Activated T-cell treated with anti-CD3 and anti-CD28 coated beads, Interleukin-2, amount 50 U/mL, for 4 hours (primary cell): Measurements from ENCODE around the gene ATXN1. TPM values are rescaled to one million over a fixed set of nuclear protein-coding genes. Genes with fewer than 3 reads are reported as not detected.

ENCODE experiments used
- ATAC-seq, 2 donors: fragments of 200-7000 bp; cut with Tn5 transposase; one replicate each; pipeline ENCODE4 v1.10.0; 2021
- DNase-seq: peaks from one replicate; pipeline ENCODE4 v3.0.0-alpha.2; 2020
- H3K27me3 Mint-ChIP-seq: one replicate; pipeline ENCODE4 v1.8.0; 2021; ENCODE audit warnings: low read depth, mixed read lengths
- H3K36me3 Mint-ChIP-seq: one replicate; pipeline ENCODE4 v1.8.0; 2022; ENCODE audit warnings: mixed read lengths; ENCODE audit not compliant: insufficient read depth
- H3K4me1 Mint-ChIP-seq: one replicate; pipeline ENCODE4 v1.8.0; 2021; ENCODE audit warnings: low read depth, mixed read lengths
- H3K4me3 Mint-ChIP-seq: one replicate; pipeline ENCODE4 v1.8.0; 2021; ENCODE audit warnings: mild to moderate bottlenecking, moderate library complexity, mixed read lengths
- H3K9me3 Mint-ChIP-seq: one replicate; pipeline ENCODE4 v1.8.0; 2021; ENCODE audit warnings: mixed read lengths
- total RNA-seq, 3 donors: library from RNA; stranded (reverse); gene quantifications; one replicate each; pipeline ENCODE4 v1.2.1, GENCODE V29; 2021

Gene ATXN1
- total RNA-seq, 3 donors from 2014 or later, result 39.5 to 63.8 (median 45.1) TPM

DNA sequence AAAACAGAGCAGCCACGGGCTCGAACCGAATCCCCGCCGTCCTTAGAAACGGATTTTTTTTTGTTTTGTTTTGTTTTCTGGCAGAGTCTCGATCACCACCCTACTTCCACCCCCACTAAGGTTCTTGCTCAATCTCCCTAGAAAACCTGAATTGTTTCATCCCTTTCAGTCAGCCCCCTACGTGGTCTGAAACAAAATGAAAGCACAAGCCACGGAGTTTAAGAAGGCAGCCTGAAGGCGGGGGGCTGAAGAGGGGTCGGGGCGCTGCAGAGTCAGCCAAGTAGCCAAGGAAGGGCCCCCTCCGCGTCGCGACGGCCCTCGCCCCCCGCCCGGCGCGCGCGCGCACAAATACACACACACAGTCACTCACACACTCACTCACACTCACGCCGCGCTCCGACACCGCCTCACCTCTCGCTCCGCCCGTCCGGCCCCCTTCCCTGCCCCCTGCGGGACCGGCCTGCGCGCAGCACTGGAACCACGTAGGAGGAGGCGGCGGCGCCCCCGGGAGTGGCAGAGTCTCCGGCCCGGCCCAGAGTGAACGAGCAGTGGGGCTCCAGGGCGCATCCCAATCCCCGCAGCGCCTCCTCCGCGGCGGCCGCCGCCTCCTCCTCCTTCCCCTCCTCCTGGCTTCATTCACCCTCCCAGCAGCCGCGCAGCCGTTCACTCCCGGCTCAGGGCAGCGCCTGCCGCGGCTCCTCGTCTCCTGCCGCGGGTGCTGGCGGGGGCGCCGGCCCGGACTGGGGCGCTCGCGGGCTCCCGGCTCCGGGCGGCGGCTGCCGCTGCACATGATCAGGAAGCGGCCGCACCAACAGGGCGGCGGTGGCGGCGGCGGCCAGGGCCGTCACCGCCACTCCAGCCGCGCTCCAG, 1.4 kb downstream of the ATXN1 start:
- Mint-ChIP-seq H3K4me1 (peaks cover 58% of the 10 kb centered on the region), H3K36me3 (peaks cover 13% of the 10 kb centered on the region), H3K9me3 (no peaks in the 10 kb centered on the region), H3K27me3 (no peaks in the 10 kb centered on the region), H3K4me3 (peak overlapping the region; percentile 91)
- ATAC-seq (peak; percentile 36 to 42), DNase-seq (peak; percentile 71)

DNA sequence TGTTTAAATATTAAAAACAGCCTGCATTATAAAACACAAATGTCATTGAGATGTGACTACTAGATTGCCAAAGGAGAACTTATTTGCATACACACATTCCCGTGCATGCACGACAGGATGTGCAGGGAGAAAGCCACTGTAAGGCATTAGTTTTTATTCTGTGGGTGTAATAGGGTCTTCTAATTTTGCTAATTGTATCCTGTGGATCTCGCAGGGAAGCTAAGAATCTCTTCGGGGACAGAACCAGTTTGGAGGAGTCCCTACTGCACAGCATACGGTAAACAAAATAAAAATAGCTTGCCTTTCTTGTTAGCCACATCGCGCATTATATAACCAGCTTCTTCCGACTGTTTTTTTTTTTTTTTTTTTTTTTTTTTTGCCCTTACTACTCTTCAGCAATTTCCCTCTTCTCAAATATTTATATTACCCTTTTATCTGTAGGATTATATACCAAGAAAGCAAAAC, 2.0 kb downstream of the ATXN1 start:
- Mint-ChIP-seq H3K4me1 (peaks cover 58% of the 10 kb centered on the region), H3K27me3 (no peaks in the 10 kb centered on the region), H3K4me3 (peak overlapping the region; percentile 91), H3K36me3 (peaks cover 16% of the 10 kb centered on the region), H3K9me3 (no peaks in the 10 kb centered on the region)
- DNase-seq, result no peak
- no peak for ATAC-seq

DNA sequence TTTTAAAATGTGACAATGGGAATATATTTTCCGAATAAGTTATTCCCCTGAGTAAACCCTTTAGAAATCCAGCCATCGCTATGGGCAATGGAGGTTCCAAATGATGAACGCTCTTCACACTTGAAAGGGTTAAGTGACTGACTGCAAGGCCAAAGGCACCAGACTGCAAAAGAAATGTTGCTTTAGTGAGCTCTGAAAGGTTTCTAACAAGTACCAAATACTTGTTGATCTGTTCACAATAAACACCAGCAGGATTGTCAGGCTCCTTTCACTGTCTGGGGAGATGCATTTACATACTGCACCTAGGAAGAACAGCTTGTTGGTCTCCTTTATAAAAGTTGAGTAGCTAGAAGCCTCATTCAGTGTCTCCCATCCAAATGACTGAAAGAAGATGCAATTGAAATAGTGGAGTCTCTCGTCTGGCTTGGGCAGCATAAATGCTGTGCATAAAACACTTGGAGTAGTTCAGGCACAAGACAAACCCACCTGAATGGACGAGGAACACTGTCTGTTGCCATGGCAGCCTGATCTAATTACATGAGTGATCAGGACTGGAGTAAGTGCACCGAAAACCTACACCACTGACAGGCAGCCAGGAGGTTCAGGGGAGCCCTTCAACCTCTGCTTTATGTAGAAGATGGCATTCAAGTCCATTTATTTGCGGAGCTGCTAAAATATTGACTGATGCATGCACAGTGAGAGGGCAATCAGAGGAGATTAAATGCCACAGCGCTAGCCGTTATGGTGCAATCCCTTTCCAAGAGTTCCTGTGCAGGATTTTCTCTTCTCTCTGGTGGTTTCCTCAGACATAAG, 2.9 kb downstream of the ATXN1 start:
- no peak for ATAC-seq
- no peak for DNase-seq
- Mint-ChIP-seq H3K27me3 (no peaks in the 10 kb centered on the region), H3K4me3 (peak overlapping the region; percentile 91), H3K9me3 (no peaks in the 10 kb centered on the region), H3K36me3 (peaks cover 17% of the 10 kb centered on the region), H3K4me1 (peaks cover 58% of the 10 kb centered on the region)

DNA sequence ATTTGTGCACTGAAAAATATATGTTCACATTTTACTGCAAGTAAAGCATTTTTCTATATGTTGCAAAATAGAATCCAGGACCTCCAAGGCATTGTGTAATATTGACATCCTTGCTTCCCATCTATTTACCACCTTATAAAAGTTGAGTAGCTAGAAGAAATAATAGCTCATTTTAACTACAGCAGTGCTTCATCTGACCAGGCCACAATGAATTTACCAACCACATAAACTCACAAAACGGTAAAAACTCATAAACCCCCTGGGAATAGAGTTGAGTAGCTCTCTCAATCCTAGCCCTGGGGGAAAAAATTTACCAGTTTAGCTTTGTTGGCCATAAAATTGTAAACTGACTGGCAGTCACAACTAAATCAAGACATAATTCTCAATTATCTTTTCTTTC, 3.9 kb downstream of the ATXN1 start:
- Mint-ChIP-seq H3K36me3 (peaks cover 24% of the 10 kb centered on the region), H3K4me3 (no peak overlapping the region), H3K9me3 (no peaks in the 10 kb centered on the region), H3K27me3 (no peaks in the 10 kb centered on the region), H3K4me1 (peaks cover 62% of the 10 kb centered on the region)
- no peak for DNase-seq
- no peak for ATAC-seq

DNA sequence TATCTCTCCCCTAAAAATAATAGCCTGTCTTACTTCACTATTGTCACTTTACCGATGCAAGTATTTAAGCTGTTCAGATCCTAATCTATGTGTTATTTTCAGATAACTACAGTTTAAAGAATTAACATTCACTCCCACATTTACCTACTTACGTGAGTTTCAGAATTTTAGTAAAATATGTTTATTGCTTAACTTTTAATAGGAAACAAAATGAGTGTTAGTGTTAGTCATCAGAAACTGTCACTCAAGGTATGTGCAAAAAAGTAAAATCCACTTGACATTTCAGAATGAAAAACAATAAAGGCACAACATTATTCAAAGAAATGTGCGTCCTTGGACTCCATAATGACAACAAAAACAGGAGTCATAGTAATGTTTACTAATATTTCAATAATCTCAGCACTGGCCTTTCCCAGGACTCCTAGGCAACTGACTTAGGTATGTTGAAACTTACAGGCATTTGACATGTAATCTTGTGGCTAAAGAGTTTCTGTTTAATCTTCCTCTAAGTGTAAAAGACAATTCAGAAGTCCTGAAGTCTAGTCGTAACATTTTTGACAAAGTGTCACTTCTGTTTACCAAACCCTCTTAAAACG, 4.5 kb downstream of the ATXN1 start:
- Mint-ChIP-seq H3K4me3 (peak overlapping the region; percentile 32), H3K4me1 (peaks cover 64% of the 10 kb centered on the region), H3K9me3 (no peaks in the 10 kb centered on the region), H3K27me3 (no peaks in the 10 kb centered on the region), H3K36me3 (peaks cover 25% of the 10 kb centered on the region)
- ATAC-seq (no peak), DNase-seq (no peak)

DNA sequence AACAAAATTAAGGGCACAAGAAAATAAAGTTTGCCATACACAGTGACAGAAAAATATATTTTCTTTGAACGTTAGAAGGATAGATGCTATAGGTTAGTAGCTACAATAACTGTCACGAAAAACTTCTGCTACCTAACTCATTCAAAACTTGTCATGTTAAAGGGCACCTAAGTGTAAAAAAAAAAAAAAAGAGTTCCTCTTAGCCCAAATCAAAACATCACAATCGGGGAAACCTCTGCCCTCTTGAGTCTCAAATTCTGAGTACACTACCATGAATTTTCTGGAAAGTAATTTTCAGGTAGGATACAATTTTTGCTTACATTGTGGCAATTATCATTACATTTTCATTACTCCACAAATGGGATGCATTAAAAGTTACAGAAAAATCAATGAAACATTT, 5.7 kb downstream of the ATXN1 start:
- Mint-ChIP-seq H3K9me3 (no peaks in the 10 kb centered on the region), H3K4me3 (no peak overlapping the region), H3K4me1 (peaks cover 72% of the 10 kb centered on the region), H3K36me3 (peaks cover 29% of the 10 kb centered on the region), H3K27me3 (no peaks in the 10 kb centered on the region)
- DNase-seq (no peak), ATAC-seq (no peak)

DNA sequence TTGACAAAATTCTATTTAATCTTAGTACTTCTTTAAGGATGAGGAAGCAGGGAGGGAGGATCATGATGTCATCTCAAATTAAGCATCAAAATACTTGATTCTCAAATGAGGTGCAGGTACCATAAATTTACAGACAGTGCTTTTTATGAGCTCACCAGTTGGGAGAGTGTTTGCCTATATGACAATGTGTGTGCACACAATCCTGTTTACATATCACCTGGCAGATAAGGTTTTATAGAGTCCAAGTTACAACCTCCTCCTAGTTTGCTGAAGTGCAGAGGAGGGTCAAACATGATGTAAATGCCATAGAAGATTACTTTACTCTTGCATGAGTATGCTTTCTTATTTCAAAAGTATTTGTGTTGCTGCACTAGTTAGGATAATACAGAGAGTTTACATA, 6.4 kb downstream of the ATXN1 start:
- H3K36me3 Mint-ChIP-seq, result peaks cover 34% of the 10 kb centered on the region

DNA sequence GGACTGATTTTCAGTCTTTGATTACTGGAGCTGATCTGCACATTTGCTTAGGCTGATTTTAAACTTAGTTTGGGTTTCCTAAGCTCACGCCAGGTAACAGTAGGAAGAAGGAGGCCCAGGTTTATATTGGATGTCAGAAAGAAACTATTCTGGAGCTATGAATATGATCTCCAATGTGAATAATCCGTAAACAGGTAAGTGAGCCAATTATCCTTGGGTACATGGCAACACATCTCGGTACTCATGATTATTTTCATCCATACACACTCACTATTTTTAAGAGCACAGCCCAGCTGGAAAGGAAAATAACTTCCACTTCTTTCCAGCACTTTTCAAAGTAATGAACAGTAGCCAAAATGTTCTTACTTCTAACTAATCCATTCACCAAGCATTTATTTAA, 7.0 kb downstream of the ATXN1 start:
- Mint-ChIP-seq H3K9me3 (no peaks in the 10 kb centered on the region), H3K36me3 (peaks cover 40% of the 10 kb centered on the region), H3K4me3 (no peak overlapping the region), H3K4me1 (peaks cover 79% of the 10 kb centered on the region), H3K27me3 (no peaks in the 10 kb centered on the region)
- no peak for ATAC-seq
- DNase-seq, result no peak

More for the DNA sequence above, 6.4 kb downstream of the ATXN1 start:
- Mint-ChIP-seq H3K4me3 (no peak overlapping the region), H3K9me3 (no peaks in the 10 kb centered on the region), H3K4me1 (peaks cover 76% of the 10 kb centered on the region), H3K27me3 (no peaks in the 10 kb centered on the region)
- DNase-seq, result no peak
- ATAC-seq, result no peak

DNA sequence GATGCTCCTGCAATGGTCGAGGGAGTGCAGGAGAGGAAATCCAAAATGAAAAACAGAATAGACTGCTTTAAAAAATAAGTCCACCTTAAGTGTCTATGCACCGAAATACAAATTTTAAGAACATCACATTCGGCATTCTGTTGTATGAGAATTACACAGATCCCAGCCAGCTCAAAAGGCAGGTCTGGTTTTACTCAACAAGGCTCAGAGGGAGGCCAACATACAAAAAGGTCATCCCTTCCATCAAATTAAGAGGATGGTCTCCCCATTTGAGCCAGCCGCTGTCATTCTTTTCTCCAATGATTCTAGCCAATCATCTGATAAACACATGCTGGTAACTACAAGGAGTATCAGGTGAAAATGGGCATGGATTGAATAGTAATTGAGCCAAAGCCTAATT, 7.9 kb downstream of the ATXN1 start:
- H3K27me3 Mint-ChIP-seq, result no peaks in the 10 kb centered on the region
- peaks cover 78% of the 10 kb centered on the region for H3K4me1 Mint-ChIP-seq
- ATAC-seq, result no peak

DNA sequence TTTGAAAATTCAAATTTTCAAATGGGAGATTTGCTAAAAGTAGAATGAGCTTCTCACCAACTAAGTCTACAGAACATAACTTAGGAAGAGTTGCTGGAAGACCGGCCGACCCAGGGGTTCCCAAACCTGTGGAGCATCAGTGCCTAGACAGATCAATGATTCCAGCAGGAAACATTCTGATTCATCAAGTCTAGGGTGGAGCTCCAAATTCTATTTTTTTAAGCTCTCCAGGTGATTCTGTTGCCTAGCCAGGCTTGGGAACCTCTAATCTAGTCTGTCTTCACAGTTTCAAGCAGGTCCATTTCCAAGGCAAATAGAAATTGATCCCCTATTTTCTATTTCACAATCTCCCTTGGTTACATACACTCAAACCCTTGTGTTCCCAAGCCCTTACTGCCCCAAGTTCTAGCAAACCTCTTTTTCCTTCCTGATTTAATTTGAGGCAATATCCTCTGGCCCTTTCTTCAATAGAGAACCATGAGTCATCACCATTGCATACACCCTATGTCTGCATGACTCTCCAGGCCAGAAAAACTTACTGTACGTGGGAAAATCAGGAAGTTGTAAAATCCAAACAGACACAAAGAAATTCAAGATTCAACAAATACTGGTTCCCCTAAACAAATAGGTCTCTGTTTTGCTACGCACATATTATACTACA, 8.9 kb downstream of the ATXN1 start:
- peaks cover 43% of the 10 kb centered on the region for H3K36me3 Mint-ChIP-seq
- no peak for DNase-seq
- peaks cover 75% of the 10 kb centered on the region for H3K4me1 Mint-ChIP-seq
- H3K9me3 Mint-ChIP-seq, result no peaks in the 10 kb centered on the region
- no peak overlapping the region for H3K4me3 Mint-ChIP-seq
- ATAC-seq, result no peak
- no peaks in the 10 kb centered on the region for H3K27me3 Mint-ChIP-seq

More for the DNA sequence above, 7.9 kb downstream of the ATXN1 start:
- Mint-ChIP-seq H3K9me3 (no peaks in the 10 kb centered on the region), H3K36me3 (peaks cover 43% of the 10 kb centered on the region), H3K4me3 (no peak overlapping the region)
- no peak for DNase-seq

DNA sequence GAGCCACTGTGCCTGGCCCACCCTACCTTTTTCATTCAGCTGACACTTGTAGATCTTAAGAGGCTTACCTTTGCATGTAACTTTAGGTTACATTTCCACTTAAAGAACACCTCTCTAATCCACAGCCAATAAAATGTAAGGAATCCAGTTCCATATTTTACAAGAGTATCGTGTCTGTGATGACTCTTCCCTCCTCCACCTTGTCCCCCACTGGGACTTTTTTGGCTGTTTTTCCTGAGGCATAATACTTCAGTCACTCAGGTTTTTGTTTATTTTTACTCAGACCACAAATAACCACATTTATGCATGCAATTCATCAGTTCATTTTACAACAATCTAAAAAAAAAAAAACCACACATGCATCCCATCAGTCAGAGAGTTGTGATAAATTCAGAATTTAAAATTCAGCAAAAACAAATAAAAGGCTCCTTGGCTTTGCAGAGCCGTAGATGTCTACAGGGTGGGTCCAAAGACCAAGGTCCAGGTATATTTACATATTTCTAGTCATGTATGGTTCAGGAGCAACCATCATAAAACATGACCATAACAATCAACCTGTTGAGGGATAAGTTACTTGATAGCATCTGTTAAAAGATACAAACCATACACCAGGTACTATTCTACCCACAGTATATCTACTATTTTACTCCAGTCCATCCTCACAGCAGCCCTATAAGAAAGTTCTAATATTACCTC, 9.9 kb downstream of the ATXN1 start:
- ATAC-seq (no peak), DNase-seq (no peak)
- H3K4me1 Mint-ChIP-seq, result peaks cover 71% of the 10 kb centered on the region
- no peaks in the 10 kb centered on the region for H3K9me3 Mint-ChIP-seq
- peaks cover 43% of the 10 kb centered on the region for H3K36me3 Mint-ChIP-seq
- no peak overlapping the region for H3K4me3 Mint-ChIP-seq
- no peaks in the 10 kb centered on the region for H3K27me3 Mint-ChIP-seq

DNA sequence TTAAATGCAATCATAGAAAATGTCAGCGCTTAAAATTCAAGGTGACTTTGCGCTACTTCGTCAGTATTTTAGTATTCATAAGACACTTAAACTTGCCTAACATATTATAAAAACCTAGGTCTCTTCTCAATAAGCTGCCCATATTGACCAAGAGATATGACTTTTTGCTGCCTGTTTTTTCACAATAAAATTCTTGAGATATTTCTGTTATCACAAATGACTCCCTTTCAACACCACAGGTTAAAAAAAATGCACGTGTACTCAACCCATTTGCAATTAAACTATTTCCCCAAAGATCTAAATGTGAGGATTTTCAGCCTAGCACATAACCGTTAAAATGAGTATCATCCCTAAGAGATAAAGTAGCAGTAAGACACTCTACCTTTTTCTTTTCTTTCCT, 10.7 kb downstream of the ATXN1 start:
- H3K36me3 Mint-ChIP-seq, result peaks cover 46% of the 10 kb centered on the region
- H3K4me1 Mint-ChIP-seq, result peaks cover 75% of the 10 kb centered on the region
- DNase-seq, result no peak
- no peaks in the 10 kb centered on the region for H3K9me3 Mint-ChIP-seq
- no peak overlapping the region for H3K4me3 Mint-ChIP-seq
- no peak for ATAC-seq
- no peaks in the 10 kb centered on the region for H3K27me3 Mint-ChIP-seq

DNA sequence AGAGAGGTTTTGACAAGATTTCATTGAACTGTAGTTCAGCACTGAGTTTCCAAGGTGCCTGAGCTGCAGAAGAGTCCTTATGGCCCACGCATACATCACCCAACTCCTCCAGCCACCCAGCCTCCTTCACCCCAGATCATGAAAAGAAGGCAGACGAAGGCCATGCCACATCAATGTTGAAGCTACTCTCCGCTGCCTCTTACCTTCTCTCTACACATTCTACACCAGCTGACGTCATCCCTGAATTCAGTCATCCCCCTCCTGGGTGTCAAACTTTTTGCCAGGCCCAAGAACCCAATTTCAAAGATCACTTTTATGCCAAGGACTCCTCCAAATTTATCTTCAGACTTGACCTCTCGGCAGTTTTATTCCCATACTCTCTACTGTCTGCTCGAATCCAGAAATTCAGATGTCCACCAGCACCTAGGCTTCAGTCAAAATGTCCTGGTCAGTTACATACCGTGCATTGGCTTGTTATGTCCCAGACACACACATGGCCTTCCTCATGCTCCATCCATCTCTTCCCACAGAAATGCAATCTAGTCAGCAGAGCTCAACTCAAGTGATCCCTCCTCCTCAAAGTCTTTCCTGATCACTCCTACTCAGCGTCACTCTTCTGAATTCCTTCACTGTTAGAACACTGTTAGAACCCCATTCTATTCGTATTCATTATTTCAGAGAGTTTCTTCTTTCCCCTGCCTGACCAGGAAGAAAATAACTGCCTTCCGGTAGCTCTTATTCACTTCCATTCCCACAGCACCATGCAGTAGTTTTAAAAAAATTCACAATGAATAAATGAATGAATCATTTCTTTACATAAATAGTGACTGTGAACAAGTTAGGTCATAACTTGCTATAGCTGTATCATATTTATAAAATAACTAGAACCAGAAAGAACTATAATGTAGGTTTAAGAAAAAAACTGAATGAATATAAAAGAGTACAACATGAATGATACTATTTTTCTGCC, 11.5 kb downstream of the ATXN1 start:
- Mint-ChIP-seq H3K27me3 (no peaks in the 10 kb centered on the region), H3K9me3 (no peaks in the 10 kb centered on the region), H3K4me3 (no peak overlapping the region), H3K36me3 (peaks cover 46% of the 10 kb centered on the region), H3K4me1 (peaks cover 71% of the 10 kb centered on the region)
- no peak for ATAC-seq
- DNase-seq, result no peak
